Measurements from ENCODE around the gene ROBO3.

DNA sequence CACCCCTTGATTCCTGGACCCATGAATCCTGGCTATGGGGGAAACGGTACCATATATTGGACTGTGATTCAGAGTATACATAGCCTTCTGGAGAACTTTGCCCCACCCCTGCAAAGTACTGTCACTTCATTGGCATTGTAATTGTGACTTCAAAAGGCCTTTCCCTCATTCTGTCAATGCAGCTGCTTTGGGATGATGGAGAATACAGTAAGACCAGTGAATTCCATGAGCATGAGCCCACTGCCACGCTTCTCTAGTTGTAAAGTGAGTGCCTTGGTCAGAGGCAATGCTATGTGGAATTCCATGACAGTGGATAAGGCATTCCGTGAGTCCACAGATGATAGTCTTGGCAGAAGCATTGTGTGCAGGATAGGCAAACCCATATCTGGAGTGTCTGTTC, 39.4 kb upstream of the ROBO3 start:
- no peak for TF ChIP-seq POLR2A (IDR thresholded peaks at IDR 0.05)
- TF ChIP-seq, protein P1, sequence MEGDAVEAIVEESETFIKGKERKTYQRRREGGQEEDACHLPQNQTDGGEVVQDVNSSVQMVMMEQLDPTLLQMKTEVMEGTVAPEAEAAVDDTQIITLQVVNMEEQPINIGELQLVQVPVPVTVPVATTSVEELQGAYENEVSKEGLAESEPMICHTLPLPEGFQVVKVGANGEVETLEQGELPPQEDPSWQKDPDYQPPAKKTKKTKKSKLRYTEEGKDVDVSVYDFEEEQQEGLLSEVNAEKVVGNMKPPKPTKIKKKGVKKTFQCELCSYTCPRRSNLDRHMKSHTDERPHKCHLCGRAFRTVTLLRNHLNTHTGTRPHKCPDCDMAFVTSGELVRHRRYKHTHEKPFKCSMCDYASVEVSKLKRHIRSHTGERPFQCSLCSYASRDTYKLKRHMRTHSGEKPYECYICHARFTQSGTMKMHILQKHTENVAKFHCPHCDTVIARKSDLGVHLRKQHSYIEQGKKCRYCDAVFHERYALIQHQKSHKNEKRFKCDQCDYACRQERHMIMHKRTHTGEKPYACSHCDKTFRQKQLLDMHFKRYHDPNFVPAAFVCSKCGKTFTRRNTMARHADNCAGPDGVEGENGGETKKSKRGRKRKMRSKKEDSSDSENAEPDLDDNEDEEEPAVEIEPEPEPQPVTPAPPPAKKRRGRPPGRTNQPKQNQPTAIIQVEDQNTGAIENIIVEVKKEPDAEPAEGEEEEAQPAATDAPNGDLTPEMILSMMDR (IDR thresholded peaks at IDR 0.05), result no peak
